C4-2B (cell line): ENCODE results near the gene COL26A1.

Experiments used
- ZFX ChIP-seq: fragments of 450-650 bp; IDR thresholded peaks from 2 replicates; pipeline ENCODE4 v1.6.1; 2017
- TF ChIP-seq, protein P1 (sequence below): fragments of 450-650 bp; conservative IDR thresholded peaks from 2 replicates; pipeline ENCODE4 v1.5.1; 2017; ENCODE audit warnings: mild to moderate bottlenecking

DNA sequence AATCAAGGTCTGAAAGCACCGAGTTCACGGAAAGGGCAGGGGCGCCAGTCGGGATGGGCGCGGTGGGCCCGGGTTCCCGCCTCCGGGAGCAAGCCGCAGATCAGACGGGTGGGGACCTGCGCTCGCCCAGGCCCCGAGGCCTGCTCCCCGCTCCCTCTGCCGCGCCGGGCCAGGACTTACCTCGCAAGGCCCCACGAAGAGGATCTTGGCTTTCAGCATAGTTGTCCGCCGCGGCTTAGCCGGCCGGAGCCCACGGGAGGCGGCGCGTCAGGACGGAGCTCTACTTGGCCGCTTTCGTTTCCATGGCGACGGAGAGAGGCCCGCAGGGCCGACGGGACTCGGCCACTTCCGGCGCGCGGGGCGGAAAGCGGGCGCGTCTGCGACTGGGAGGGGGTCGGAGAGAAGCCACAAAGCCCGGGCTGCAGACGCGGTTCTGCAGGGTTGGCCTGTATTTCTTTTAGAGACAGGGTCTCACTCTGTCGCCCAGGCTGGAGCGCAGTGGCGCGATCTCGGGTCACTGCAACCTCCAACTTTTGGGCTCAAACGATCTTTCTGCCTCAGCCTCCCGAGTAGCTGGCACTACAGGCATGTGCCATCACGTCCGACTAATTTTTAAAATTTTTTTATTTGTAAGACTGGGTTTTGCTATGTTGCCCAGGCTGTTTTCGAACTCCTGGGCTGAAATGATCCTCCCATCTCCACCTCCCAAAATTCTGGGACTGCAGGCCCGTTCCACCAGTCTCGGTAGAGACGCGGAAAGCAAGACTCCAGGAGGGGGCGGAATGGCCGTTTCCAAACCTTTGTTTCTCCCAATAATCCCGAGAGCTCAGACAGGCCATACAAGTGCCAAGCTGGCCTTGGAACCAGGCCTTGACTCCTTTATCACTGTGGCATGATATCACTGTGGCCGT, 40.9 kb upstream of the COL26A1 start, which contains the start of gene IFT22:
- TF ChIP-seq, protein P1, sequence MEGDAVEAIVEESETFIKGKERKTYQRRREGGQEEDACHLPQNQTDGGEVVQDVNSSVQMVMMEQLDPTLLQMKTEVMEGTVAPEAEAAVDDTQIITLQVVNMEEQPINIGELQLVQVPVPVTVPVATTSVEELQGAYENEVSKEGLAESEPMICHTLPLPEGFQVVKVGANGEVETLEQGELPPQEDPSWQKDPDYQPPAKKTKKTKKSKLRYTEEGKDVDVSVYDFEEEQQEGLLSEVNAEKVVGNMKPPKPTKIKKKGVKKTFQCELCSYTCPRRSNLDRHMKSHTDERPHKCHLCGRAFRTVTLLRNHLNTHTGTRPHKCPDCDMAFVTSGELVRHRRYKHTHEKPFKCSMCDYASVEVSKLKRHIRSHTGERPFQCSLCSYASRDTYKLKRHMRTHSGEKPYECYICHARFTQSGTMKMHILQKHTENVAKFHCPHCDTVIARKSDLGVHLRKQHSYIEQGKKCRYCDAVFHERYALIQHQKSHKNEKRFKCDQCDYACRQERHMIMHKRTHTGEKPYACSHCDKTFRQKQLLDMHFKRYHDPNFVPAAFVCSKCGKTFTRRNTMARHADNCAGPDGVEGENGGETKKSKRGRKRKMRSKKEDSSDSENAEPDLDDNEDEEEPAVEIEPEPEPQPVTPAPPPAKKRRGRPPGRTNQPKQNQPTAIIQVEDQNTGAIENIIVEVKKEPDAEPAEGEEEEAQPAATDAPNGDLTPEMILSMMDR = no peak; the same call in 1 of the 2 replicates
- TF ChIP-seq ZFX = peak; percentile 63; the same call in 1 of the 2 replicates
